Central memory CD8-positive, alpha-beta T cell (primary cell): ENCODE results near the gene FKBP14.

Experiments
- ATAC-seq: fragments of 150-1000 bp; cut with Tn5 transposase; replicated peaks from 2 replicates; pipeline ENCODE4 v1.10.0; 2022; ENCODE audit warnings: mild to moderate bottlenecking, moderate FRiP score, moderate number of reproducible peaks; ENCODE audit not compliant: poor library complexity, severe bottlenecking; ENCODE audit errors: extremely low read depth
- DNase-seq, 2 donors: peaks; one replicate each; pipeline ENCODE4 v3.0.0; 2021; ENCODE audit warnings: low spot score in 2 of 2
- H3K27ac Mint-ChIP-seq: one replicate; pipeline ENCODE4 v1.8.0; 2022; ENCODE audit warnings: low read depth, mild to moderate bottlenecking, moderate library complexity, mixed read lengths
- H3K27me3 Mint-ChIP-seq: one replicate; pipeline ENCODE4 v1.8.0; 2022; ENCODE audit warnings: mixed read lengths
- H3K36me3 Mint-ChIP-seq: one replicate; pipeline ENCODE4 v1.8.0; 2022; ENCODE audit warnings: mild to moderate bottlenecking, moderate library complexity, mixed read lengths; ENCODE audit not compliant: insufficient read depth
- H3K4me1 Mint-ChIP-seq: one replicate; pipeline ENCODE4 v1.8.0; 2022; ENCODE audit warnings: mixed read lengths
- H3K4me3 Mint-ChIP-seq: one replicate; pipeline ENCODE4 v1.8.0; 2022; ENCODE audit warnings: mild to moderate bottlenecking, moderate library complexity, mixed read lengths
- H3K9me3 Mint-ChIP-seq: one replicate; pipeline ENCODE4 v1.8.0; 2022; ENCODE audit warnings: mixed read lengths

The FKBP14 gene

DNA sequence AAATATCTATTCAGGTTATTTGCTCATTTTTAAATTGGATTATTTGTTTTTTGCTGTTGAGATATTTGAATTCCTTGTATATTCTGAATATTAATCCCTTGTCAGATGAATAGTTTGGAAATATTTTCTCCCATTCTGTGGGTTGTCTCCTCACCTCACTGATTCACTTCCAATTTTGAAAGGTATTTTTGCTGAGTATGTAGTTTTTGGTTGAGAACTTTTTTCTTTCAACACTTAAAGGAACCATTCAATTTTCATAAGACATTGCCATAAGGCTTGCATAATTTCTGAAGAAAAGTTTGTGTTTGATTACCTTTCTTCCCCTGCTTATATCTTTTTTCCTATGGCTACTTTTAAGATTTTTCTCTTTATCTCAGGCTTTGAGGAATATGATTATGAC lies 28.0 kb downstream of the FKBP14 start:
- DNase-seq (no peak), ATAC-seq (no peak)
- Mint-ChIP-seq H3K27ac (no peak overlapping the region), H3K4me3 (no peak overlapping the region), H3K9me3 (peaks cover 6% of the 10 kb centered on the region), H3K36me3 (peaks cover 1% of the 10 kb centered on the region), H3K4me1 (no peaks in the 10 kb centered on the region), H3K27me3 (peaks cover 54% of the 10 kb centered on the region)

GRCh38 chr7:29996321-29996720 lies 30.2 kb downstream of the FKBP14 start:
- H3K36me3 Mint-ChIP-seq = peaks cover 1% of the 10 kb centered on the region
- H3K9me3 Mint-ChIP-seq = peaks cover 6% of the 10 kb centered on the region
- ATAC-seq (no peak), DNase-seq (no peak)
- H3K27ac Mint-ChIP-seq = no peak overlapping the region
- no peaks in the 10 kb centered on the region for H3K4me1 Mint-ChIP-seq
- peaks cover 67% of the 10 kb centered on the region for H3K27me3 Mint-ChIP-seq
- no peak overlapping the region for H3K4me3 Mint-ChIP-seq

DNA sequence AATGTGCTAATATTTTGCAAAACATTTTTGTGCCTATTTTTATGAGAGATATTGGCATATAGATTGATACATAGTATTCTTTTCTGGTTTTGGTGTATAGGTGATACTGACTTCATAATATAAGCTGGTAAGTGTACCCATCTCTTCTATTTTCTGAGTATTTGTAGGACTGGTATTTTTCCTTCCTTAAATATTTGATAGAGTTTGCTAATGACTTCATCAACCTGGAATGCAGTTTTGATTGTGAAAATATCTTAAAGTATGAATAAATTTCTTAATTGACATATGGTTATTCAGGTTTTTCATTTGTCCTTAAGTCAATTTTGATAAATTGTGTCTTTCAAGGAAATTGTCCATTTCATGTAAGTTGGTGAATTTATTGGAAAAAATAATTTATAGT lies 30.9 kb downstream of the FKBP14 start:
- ATAC-seq = no peak
- no peak overlapping the region for H3K27ac Mint-ChIP-seq
- H3K4me3 Mint-ChIP-seq = no peak overlapping the region
- H3K27me3 Mint-ChIP-seq = peaks cover 67% of the 10 kb centered on the region
- H3K9me3 Mint-ChIP-seq = peaks cover 6% of the 10 kb centered on the region
- no peaks in the 10 kb centered on the region for H3K4me1 Mint-ChIP-seq
- DNase-seq = no peak
- H3K36me3 Mint-ChIP-seq = peaks cover 1% of the 10 kb centered on the region

DNA sequence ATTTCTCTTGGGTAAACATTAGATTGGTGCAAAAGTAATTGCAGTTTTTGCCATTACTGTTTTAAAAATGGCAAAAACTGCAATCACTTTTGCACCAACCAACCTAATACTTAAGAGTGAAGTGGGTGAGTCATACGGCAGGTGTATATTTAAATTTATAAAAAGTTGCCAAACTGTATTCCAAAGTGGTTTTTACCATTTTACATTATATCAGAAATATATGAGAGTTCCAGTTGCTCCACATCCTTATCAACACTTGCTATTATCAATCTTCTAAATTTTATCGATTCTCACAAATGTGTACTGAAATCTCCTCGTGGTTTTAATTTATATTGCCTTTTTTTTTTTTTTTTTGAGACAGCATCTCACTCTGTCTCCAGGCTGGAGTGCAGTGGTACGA lies 33.4 kb downstream of the FKBP14 start:
- ATAC-seq = no peak
- Mint-ChIP-seq H3K36me3 (peaks cover 1% of the 10 kb centered on the region), H3K9me3 (peaks cover 6% of the 10 kb centered on the region), H3K27ac (no peak overlapping the region), H3K4me1 (peaks cover 6% of the 10 kb centered on the region), H3K4me3 (no peak overlapping the region), H3K27me3 (peaks cover 58% of the 10 kb centered on the region)
- no peak for DNase-seq

DNA sequence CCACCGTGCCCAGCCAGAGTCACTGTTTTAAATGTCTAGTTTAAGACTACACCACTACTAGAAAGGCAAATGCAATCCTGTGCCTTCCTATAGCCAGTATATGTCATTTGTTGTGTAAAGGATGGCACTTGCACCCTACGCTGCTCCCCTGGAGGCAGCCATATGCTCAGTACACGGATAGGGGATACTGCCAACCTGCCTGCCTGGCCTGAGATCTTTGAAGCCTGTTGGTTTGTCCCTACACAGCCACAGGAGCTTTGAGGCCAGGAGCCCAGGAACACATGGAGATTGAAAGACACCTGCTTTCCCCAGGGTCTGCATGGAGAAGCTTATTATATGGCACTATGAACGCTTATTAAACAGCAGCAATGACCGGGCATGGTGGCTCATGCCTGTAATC lies 34.6 kb downstream of the FKBP14 start:
- Mint-ChIP-seq H3K4me3 (no peak overlapping the region), H3K27me3 (peaks cover 58% of the 10 kb centered on the region), H3K4me1 (peaks cover 6% of the 10 kb centered on the region), H3K36me3 (no peaks in the 10 kb centered on the region), H3K27ac (no peak overlapping the region), H3K9me3 (peaks cover 6% of the 10 kb centered on the region)
- ATAC-seq (no peak), DNase-seq (no peak)

DNA sequence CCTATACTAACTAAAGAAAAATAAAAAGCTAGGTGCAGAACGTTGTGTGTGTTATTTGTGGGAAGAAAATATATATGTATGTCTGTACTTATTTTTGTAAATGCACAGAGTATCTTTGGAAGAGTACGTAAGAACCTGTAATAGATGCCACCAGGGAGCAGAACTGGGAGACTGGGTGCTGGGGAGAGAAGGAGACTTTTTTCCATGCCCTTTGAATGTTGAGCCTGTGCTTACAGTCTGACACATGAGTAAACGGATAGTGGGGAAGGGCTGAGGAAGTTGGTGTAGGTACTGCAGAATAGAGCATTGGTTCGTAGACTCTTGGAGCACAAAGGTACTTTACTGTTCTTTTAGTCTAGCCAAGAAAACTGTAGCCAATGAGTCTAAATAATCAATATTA lies 35.6 kb downstream of the FKBP14 start:
- Mint-ChIP-seq H3K4me1 (peaks cover 6% of the 10 kb centered on the region), H3K4me3 (peak overlapping the region; percentile 70), H3K27ac (no peak overlapping the region), H3K9me3 (no peaks in the 10 kb centered on the region), H3K27me3 (peaks cover 54% of the 10 kb centered on the region), H3K36me3 (no peaks in the 10 kb centered on the region)
- ATAC-seq (no peak), DNase-seq (no peak)

DNA sequence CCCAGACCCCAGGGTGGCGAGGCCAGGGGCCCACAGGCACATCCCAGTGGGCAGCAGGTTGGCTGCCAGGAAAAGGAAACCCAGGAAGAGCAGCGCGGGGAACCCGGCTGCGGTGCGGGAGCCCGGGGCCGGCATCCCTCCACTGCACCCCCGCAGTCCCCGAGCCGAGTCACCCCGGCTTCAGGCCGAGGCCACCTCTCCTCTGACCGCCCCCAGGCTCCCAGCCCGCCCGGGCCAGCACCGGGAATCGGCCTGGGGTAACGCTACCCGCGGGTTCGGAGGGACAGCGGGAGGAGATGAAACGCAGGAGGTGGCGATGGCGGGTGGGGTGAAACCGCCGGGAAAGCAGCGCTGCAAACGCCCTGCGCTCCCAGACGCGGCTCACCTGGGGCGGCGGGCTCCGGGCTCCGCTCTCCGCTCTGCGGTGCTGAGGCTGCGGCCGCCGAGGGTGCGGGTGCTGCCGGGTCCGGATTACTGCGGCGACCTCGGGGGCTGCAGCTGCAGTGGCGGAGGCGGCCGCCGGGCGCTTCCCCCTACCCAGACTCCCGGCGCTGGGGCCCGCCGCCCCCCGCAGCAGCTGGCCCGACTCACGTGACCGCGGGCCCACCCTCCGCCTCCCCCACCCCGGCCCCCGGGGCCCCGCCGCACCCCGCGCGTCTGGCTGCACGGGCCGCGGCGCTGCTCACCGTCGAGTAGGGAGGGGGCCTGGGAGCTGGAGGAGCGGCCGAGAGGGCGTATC lies 37.1 kb downstream of the FKBP14 start, which contains the start of gene SCRN1:
TSS of gene SCRN1 (minus strand) at position 545 of the 739 bp plus-strand sequence. CDS start 20,734 bp downstream, outside the sequence.
- no peaks in the 10 kb centered on the region for H3K9me3 Mint-ChIP-seq
- no peak within 1 kb of the TSS for H3K27ac Mint-ChIP-seq

DNA sequence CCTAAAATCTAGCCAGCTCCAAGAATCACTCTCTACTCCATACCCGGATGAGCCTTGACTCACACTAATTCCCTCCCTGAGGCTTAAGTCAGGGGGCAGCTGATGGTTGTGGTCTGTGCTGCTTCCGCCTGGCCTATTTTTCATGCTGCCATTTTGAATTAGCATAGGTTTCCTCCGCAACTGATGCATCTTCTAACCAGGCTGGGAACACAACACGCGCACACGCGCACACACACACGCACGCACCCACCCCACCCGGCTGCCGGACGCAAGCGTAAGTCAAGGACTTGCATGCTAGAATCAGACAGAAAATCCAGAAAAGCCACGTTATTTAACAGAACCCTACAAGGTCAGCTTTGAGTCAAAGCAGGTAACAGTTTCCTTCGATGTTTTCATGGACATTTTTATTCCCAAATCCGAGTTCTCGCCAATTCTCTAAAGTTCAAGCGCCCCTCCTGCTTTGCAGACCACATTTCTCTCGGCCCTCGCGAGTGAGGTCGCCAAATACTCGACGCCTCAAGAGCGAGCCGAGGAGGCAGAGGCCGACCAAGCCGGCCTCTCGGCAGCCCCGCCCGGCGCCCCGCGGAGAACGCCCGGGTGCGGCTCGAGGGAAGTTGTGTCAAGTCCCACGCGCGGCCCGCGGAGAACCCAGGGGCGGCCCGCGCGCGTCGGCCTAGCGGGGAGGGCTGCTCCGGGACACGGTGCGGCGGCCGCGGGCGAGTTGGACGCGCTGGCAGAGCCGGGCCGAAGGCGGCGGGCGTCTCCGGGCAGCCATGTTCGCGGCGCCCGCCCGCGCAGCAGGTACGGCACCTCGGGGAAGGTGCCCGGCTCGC lies 37.9 kb downstream of the FKBP14 start:
- Mint-ChIP-seq H3K27ac (no peak overlapping the region), H3K4me1 (peaks cover 6% of the 10 kb centered on the region), H3K4me3 (peak overlapping the region; percentile 66), H3K27me3 (peaks cover 66% of the 10 kb centered on the region), H3K36me3 (no peaks in the 10 kb centered on the region), H3K9me3 (no peaks in the 10 kb centered on the region)
- DNase-seq (no peak), ATAC-seq (peak; percentile 58)

More for the DNA sequence above, 37.1 kb downstream of the FKBP14 start, which contains the start of gene SCRN1:
- H3K27me3 Mint-ChIP-seq = peaks cover 66% of the 10 kb centered on the region
- H3K4me3 Mint-ChIP-seq = peak within 1 kb of the TSS; percentile 70
- H3K4me1 Mint-ChIP-seq = peaks cover 6% of the 10 kb centered on the region
- DNase-seq = no peak
- H3K36me3 Mint-ChIP-seq = no peaks in the 10 kb centered on the region
- ATAC-seq = peak; percentile 25

- Mint-ChIP-seq H3K27me3 (peaks cover 66% of the 10 kb centered on the region), H3K27ac (no peak overlapping the region), H3K4me3 (peak overlapping the region; percentile 66), H3K36me3 (no peaks in the 10 kb centered on the region), H3K9me3 (no peaks in the 10 kb centered on the region), H3K4me1 (peaks cover 6% of the 10 kb centered on the region)
- DNase-seq (no peak), ATAC-seq (no peak)
These were observed 38.6 kb downstream of the FKBP14 start for GRCh38 chr7:29987811-29988317.

DNA sequence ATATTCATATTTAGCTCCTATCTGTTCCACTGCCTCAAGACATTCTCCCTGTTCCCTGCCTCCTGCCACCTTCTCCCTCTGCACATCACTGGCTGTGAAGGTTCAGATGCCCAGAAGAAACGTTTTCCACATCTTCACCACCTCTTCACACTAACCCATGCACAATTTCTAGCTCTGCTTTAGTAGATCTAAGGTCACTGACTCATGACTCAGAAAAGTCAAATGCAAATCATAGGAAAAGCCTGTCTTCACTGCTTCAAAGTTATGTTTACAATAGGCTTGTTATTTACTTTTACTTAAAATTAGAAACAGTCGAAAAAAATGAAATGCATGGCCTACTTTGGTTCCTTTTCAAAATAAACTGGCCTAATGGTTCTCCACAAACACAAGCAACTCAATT lies 39.4 kb downstream of the FKBP14 start:
- Mint-ChIP-seq H3K4me3 (no peak overlapping the region), H3K36me3 (no peaks in the 10 kb centered on the region), H3K27ac (no peak overlapping the region), H3K9me3 (no peaks in the 10 kb centered on the region), H3K4me1 (peaks cover 6% of the 10 kb centered on the region), H3K27me3 (peaks cover 62% of the 10 kb centered on the region)
- ATAC-seq = no peak
- no peak for DNase-seq

DNA sequence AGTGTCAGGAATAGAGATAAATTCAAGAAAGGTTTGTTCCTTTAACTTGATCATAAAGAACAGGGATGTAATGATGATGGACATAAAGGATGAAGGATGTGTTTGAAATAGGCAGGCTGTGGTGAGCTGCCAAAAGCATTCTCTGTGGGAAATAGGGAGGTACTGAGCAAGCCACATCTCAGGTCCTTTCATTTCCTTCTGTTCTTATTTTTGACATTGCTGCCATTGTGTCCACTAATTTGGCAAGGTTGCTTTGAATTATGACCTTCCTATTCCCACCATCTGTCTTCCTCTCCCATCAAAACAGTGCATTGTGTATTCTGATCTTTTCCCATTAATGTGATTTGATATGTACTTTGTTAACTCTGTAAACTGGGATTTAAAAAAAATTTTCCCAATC lies 46.4 kb downstream of the FKBP14 start:
- H3K4me1 Mint-ChIP-seq = no peaks in the 10 kb centered on the region
- H3K9me3 Mint-ChIP-seq = no peaks in the 10 kb centered on the region
- ATAC-seq (no peak), DNase-seq (no peak)
- H3K27ac Mint-ChIP-seq = no peak overlapping the region
- peaks cover 46% of the 10 kb centered on the region for H3K27me3 Mint-ChIP-seq
- no peak overlapping the region for H3K4me3 Mint-ChIP-seq
- no peaks in the 10 kb centered on the region for H3K36me3 Mint-ChIP-seq

GRCh38 chr7:29977886-29978651 lies 48.4 kb downstream of the FKBP14 start:
- peaks cover 42% of the 10 kb centered on the region for H3K27me3 Mint-ChIP-seq
- H3K27ac Mint-ChIP-seq = no peak overlapping the region
- ATAC-seq = no peak

More at GRCh38 chr7:29977886-29978651, 48.4 kb downstream of the FKBP14 start:
- DNase-seq = no peak
- Mint-ChIP-seq H3K4me1 (no peaks in the 10 kb centered on the region), H3K9me3 (no peaks in the 10 kb centered on the region), H3K4me3 (no peak overlapping the region), H3K36me3 (no peaks in the 10 kb centered on the region)
